ENCODE data around the gene IDH3A.

GRCh38 chr15:78200276-78200930, 51.2 kb downstream of the IDH3A start:
- TF ChIP-seq, protein P1, sequence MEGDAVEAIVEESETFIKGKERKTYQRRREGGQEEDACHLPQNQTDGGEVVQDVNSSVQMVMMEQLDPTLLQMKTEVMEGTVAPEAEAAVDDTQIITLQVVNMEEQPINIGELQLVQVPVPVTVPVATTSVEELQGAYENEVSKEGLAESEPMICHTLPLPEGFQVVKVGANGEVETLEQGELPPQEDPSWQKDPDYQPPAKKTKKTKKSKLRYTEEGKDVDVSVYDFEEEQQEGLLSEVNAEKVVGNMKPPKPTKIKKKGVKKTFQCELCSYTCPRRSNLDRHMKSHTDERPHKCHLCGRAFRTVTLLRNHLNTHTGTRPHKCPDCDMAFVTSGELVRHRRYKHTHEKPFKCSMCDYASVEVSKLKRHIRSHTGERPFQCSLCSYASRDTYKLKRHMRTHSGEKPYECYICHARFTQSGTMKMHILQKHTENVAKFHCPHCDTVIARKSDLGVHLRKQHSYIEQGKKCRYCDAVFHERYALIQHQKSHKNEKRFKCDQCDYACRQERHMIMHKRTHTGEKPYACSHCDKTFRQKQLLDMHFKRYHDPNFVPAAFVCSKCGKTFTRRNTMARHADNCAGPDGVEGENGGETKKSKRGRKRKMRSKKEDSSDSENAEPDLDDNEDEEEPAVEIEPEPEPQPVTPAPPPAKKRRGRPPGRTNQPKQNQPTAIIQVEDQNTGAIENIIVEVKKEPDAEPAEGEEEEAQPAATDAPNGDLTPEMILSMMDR (IDR thresholded peaks at IDR 0.05), result no peak
- TF ChIP-seq POLR2A (IDR thresholded peaks at IDR 0.05), result no peak
